DND-41 (cell line): ENCODE data around the gene MXD3.

ENCODE experiments used
- EZH2 ChIP-seq: IDR thresholded peaks from 3 replicates; pipeline ENCODE4 v1.6.1; 2012; ENCODE audit warnings: borderline replicate concordance, low read depth, mild to moderate bottlenecking, moderate library complexity, low read length, inconsistent platforms; ENCODE audit not compliant: severe bottlenecking
- TF ChIP-seq, protein P1 (sequence below): IDR thresholded peaks from 2 replicates; pipeline ENCODE4 v1.5.1; 2012; ENCODE audit warnings: borderline replicate concordance, low read length, moderate library complexity, mild to moderate bottlenecking; ENCODE audit not compliant: poor library complexity, severe bottlenecking; ENCODE audit errors: extremely low read depth

DNA sequence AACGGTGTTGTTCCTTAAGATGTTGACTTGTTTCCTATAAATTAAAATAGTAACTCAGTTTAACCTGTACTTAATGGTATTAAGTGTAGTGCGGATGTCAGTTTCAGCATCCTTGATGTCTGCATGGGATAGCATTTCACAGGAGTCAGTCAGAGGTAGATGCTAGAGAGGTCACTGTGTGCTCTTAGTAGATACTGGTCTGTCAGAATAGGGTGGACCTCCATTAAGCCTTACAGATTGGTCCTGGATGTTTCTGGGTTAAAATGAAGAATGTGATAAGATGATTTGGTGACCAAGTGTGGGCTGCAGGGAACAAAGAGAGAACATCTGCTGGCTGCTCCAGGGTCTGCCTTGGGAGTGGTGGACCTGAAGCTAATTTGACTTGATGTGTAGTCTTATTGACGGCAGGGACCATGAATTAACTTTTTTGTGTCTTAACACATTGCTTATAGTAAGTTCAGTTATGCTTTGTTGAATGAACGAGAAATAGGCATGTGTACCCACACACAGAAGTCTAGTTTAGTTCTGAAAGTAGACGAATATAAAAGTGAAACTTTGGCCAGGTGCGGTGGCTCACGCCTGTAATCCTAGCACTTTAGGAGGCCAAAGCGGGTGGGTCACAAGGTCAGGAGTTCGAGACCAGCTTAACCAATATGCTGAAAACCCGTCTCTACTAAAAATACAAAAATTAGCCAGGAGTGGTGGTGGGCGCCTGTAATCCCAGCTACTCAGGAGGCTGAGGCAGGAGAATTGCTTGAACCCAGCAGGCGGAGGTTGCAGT lies 20.7 kb downstream of the MXD3 start:
- TF ChIP-seq, protein P1, sequence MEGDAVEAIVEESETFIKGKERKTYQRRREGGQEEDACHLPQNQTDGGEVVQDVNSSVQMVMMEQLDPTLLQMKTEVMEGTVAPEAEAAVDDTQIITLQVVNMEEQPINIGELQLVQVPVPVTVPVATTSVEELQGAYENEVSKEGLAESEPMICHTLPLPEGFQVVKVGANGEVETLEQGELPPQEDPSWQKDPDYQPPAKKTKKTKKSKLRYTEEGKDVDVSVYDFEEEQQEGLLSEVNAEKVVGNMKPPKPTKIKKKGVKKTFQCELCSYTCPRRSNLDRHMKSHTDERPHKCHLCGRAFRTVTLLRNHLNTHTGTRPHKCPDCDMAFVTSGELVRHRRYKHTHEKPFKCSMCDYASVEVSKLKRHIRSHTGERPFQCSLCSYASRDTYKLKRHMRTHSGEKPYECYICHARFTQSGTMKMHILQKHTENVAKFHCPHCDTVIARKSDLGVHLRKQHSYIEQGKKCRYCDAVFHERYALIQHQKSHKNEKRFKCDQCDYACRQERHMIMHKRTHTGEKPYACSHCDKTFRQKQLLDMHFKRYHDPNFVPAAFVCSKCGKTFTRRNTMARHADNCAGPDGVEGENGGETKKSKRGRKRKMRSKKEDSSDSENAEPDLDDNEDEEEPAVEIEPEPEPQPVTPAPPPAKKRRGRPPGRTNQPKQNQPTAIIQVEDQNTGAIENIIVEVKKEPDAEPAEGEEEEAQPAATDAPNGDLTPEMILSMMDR: no peak
- no peak for TF ChIP-seq EZH2
